Measurements from ENCODE around the gene TSHZ1. TPM values are rescaled to one million over a fixed set of nuclear protein-coding genes. Genes with fewer than 3 reads are reported as not detected.

The TSHZ1 gene
- polyA plus RNA-seq, 1 of the 3 experiments (the other 2 are of a cell fraction): 2.6 TPM

DNA sequence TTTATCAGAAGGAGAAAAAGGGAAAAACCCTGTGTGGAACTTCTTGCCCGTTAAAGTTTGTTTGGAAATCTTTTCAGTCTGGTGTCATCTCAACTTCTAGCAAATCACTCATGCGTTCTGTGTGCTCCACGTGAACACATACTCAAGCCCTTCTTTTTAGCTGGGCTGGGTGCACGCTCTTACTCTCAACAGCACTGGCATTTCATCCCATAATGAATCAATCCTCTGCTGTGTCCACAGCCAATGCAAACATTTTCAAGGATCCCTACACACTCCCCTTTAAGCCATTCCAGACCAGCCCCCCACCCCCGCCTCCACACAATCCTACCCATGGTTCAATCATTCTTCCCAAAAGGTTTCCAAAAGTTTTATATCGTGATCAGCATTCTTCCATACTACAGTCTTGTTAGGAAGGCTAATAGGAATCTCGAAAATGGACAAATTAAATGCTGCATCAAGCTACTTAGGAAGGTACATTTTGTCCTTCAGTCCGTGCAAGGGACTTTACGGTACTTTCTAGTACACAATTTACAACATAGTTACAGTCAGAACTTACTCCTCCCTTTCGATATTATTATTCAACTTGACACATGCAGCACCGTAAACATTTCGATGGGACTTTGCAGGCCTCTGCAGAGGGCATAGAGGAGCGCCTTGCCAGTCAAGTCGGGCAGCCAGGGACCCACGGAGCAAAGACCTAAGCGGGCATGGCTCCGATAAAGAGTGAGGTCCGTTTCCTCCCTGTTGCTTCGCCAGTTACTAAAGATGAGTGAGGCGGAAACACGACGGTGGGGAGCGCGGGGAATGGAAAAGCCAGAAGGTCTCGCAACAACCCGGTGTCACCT lies 3.1 kb upstream of the TSHZ1 start (continued):
- TF ChIP-seq TEAD4 (IDR thresholded peaks at IDR 0.05; ENCODE audit: borderline replicate concordance, insufficient read depth): no peak

GRCh38 chr18:75208155-75208835 lies 2.3 kb upstream of the TSHZ1 start:
- WGBS (ENCODE audit: low lambda C conversion rate): under 1% methylated on average over 30 of the region's 65 CpGs
- POLR2A ChIA-PET: no interaction called here
- Histone ChIP-seq H4K20me1 (ENCODE audit: insufficient read depth) (peaks cover 11% of the 10 kb centered on the region), H3K4me3 (ENCODE audit: low read depth in 2 of 2, low read length in 1 of 2) (peak overlapping the region; percentile 90 to 98), H3K79me2 (ENCODE audit: insufficient read depth) (peaks cover 65% of the 10 kb centered on the region), H3F3A (replicated peaks; ENCODE audit: insufficient read depth) (peaks cover 20% of the 10 kb centered on the region), H3K36me3 (replicated peaks in 1 of 2; ENCODE audit: control insufficient read depth in 1 of 2, insufficient read depth in 2 of 2, low read length in 1 of 2) (no peaks in the 10 kb centered on the region), H2AFZ (ENCODE audit: low read depth) (peak overlapping the region; percentile 23; the same call in 1 of the 2 replicates), H3K9me2 (no peaks in the 10 kb centered on the region), H3K9me3 (no peaks in the 10 kb centered on the region), H3K4me2 (peak overlapping the region; percentile 83), H3K27me3 (ENCODE audit: insufficient read depth) (no peaks in the 10 kb centered on the region), H3K4me1 (ENCODE audit: control insufficient read depth in 1 of 2, insufficient read depth in 2 of 2, low read depth in 1 of 2, low read length in 1 of 2) (peaks cover 23 to 41% of the 10 kb centered on the region in 2 experiments), H3K27ac (ENCODE audit: low read depth in 2 of 2, low read length in 1 of 2) (peak overlapping the region; percentile 82 to 97), H3K9ac (peak overlapping the region; percentile 84)
- peak; percentile 54; the same call in 1 of the 2 replicates for TF ChIP-seq MXI1 (IDR thresholded peaks at IDR 0.05; ENCODE audit: low read depth, low read length)
- TF ChIP-seq SIN3A (IDR thresholded peaks at IDR 0.05; ENCODE audit: borderline replicate concordance, low read depth, low read length): 0 out of 2 replicates have a peak, but pooled peaks have one; percentile 33
- TF ChIP-seq GABPA (IDR thresholded peaks at IDR 0.05; ENCODE audit: low read depth): no peak
- no peak for TF ChIP-seq YY1 (IDR thresholded peaks at IDR 0.05; ENCODE audit: low read depth)
- TF ChIP-seq FOSL2 (IDR thresholded peaks at IDR 0.05; ENCODE audit: borderline replicate concordance, low read depth): no peak
- TF ChIP-seq TAF1 (IDR thresholded peaks at IDR 0.05; ENCODE audit: borderline replicate concordance, low read depth, low read length): no peak
- TF ChIP-seq MAX (IDR thresholded peaks at IDR 0.05; ENCODE audit: low read depth): peak; percentile 51
- peak; percentile 75 for DNase-seq
- CTCF ChIA-PET: interaction anchor here (1.2 to 2.4 kb wide), 3 partner anchors 35 to 271 kb away, joined by 3 to 10 read pairs (median 4); no protein-coding TSS in a partner anchor

DNA sequence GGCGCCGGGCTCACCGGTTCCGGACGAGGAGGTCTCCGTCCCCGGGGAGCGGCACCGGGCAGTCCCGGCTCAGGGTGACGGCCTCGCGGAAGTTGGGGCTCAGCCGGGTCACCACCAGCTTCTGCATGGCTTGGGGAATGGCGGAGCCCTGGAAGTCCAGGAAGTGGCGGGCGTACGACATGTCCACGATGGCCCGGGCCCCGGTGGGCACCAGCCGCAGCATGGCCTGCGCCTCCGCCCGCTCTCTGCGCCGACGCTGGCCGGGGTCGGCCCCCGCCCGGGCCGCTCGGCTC lies 1.8 kb upstream of the TSHZ1 start:
- Histone ChIP-seq H3K9me3 (no peaks in the 10 kb centered on the region), H3K4me3 (ENCODE audit: low read depth in 2 of 2, low read length in 1 of 2) (peak overlapping the region; percentile 90 to 98), H3K27me3 (ENCODE audit: insufficient read depth) (no peaks in the 10 kb centered on the region), H4K20me1 (ENCODE audit: insufficient read depth) (peaks cover 11% of the 10 kb centered on the region), H3K79me2 (ENCODE audit: insufficient read depth) (peaks cover 62% of the 10 kb centered on the region), H3K27ac (ENCODE audit: low read depth in 2 of 2, low read length in 1 of 2) (peak overlapping the region; percentile 82 to 97), H3K36me3 (replicated peaks in 1 of 2; ENCODE audit: control insufficient read depth in 1 of 2, insufficient read depth in 2 of 2, low read length in 1 of 2) (no peaks in the 10 kb centered on the region), H3K9me2 (no peaks in the 10 kb centered on the region), H3K9ac (peak overlapping the region; percentile 84), H3K4me1 (ENCODE audit: control insufficient read depth in 1 of 2, insufficient read depth in 2 of 2, low read depth in 1 of 2, low read length in 1 of 2) (peaks cover 19 to 36% of the 10 kb centered on the region in 2 experiments), H3F3A (replicated peaks; ENCODE audit: insufficient read depth) (peaks cover 20% of the 10 kb centered on the region), H3K4me2 (peak overlapping the region; percentile 83), H2AFZ (ENCODE audit: low read depth) (peak overlapping the region; percentile 23; the same call in 1 of the 2 replicates)
- WGBS (ENCODE audit: low lambda C conversion rate): 0% methylated on average over 5 of the region's 34 CpGs
- CTCF ChIA-PET: interaction anchor here (1.2 to 2.4 kb wide), 3 partner anchors 35 to 270 kb away, joined by 3 to 10 read pairs (median 4); no protein-coding TSS in a partner anchor
- DNase-seq: no peak
- POLR2A ChIA-PET: no interaction called here
- no peak for TF ChIP-seq SMC3 (IDR thresholded peaks at IDR 0.05; ENCODE audit: low read depth, low read length)
- TF ChIP-seq MAX (IDR thresholded peaks at IDR 0.05; ENCODE audit: low read depth): peak; percentile 2; the same call in 1 of the 2 replicates
- TF ChIP-seq ELF1 (IDR thresholded peaks at IDR 0.05): no peak
- TF ChIP-seq CHD2 (IDR thresholded peaks at IDR 0.05; ENCODE audit: low read length, partially characterized antibody): no peak
- no peak for TF ChIP-seq MEF2A (IDR thresholded peaks at IDR 0.05; ENCODE audit: borderline replicate concordance, low read depth)
- no peak for TF ChIP-seq RXRA (IDR thresholded peaks at IDR 0.05; ENCODE audit: borderline replicate concordance, low read depth)
- no peak for TF ChIP-seq JUND (IDR thresholded peaks at IDR 0.05)
- TF ChIP-seq TCF12 (IDR thresholded peaks at IDR 0.05): no peak
- TF ChIP-seq FOSL2 (IDR thresholded peaks at IDR 0.05; ENCODE audit: borderline replicate concordance, low read depth): no peak
- TF ChIP-seq GABPA (IDR thresholded peaks at IDR 0.05; ENCODE audit: low read depth): no peak
- TF ChIP-seq SIN3A (IDR thresholded peaks at IDR 0.05; ENCODE audit: borderline replicate concordance, low read depth, low read length): no peak
- TF ChIP-seq RAD21 (IDR thresholded peaks at IDR 0.05; ENCODE audit: low read length): no peak
- TF ChIP-seq MXI1 (IDR thresholded peaks at IDR 0.05; ENCODE audit: low read depth, low read length): peak; percentile 58; the same call in 1 of the 2 replicates

Data from SK-N-SH (cell line).